Astrocyte of the cerebellum (primary cell): Measurements from ENCODE around the gene ARFGAP2.

Experiments
- DNase-seq: peaks from one replicate; pipeline ENCODE4 v3.0.0-alpha.2; 2011; ENCODE audit warnings: low read depth
- H3K4me3 ChIP-seq: 2 replicates; pipeline ENCODE4 v1.5.1; 2011; ENCODE audit warnings: mild to moderate bottlenecking, low read depth, low read length, moderate library complexity
- CTCF ChIP-seq: IDR thresholded peaks from 2 replicates; pipeline ENCODE4 v1.5.1; 2012; ENCODE audit warnings: low read length, low read depth, moderate library complexity, mild to moderate bottlenecking; ENCODE audit errors: missing control alignments
- in situ Hi-C: cut with HindIII; loops from 2 replicates; pipeline ENCODE4 v1.10.0; 2017; ENCODE audit warnings: low sequenced_read_pairs

The ARFGAP2 gene

GRCh38 chr11:47143322-47143721 is 33.4 kb downstream of the ARFGAP2 start:
- in situ Hi-C loops, result no loop called here
- DNase-seq, result no peak
- no peak for TF ChIP-seq CTCF
- no peak overlapping the region for H3K4me3 ChIP-seq

- H3K4me3 ChIP-seq, result no peak overlapping the region
- in situ Hi-C loops, result no loop called here
- DNase-seq, result no peak
- TF ChIP-seq CTCF, result no peak
Observed at GRCh38 chr11:47139878-47140277, 36.8 kb downstream of the ARFGAP2 start.

- DNase-seq, result no peak
- no peak for TF ChIP-seq CTCF
- in situ Hi-C loops, result no loop called here
- H3K4me3 ChIP-seq, result no peak overlapping the region
Observed at GRCh38 chr11:47137476-47137875, 39.2 kb downstream of the ARFGAP2 start.

- DNase-seq, result no peak
- in situ Hi-C loops, result no loop called here
- no peak overlapping the region for H3K4me3 ChIP-seq
- no peak for TF ChIP-seq CTCF
Observed at GRCh38 chr11:47136921-47137320, 39.8 kb downstream of the ARFGAP2 start.

GRCh38 chr11:47136327-47136726 is 40.4 kb downstream of the ARFGAP2 start:
- TF ChIP-seq CTCF, result no peak
- in situ Hi-C loops, result no loop called here
- no peak overlapping the region for H3K4me3 ChIP-seq
- DNase-seq, result no peak

GRCh38 chr11:47132981-47133380 is 43.7 kb downstream of the ARFGAP2 start:
- TF ChIP-seq CTCF, result no peak
- in situ Hi-C loops, result no loop called here

GRCh38 chr11:47132490-47132889 is 44.2 kb downstream of the ARFGAP2 start:
- H3K4me3 ChIP-seq, result no peak overlapping the region
- DNase-seq, result no peak
- in situ Hi-C loops, result no loop called here
- TF ChIP-seq CTCF, result no peak

More at GRCh38 chr11:47132981-47133380, 43.7 kb downstream of the ARFGAP2 start:
- DNase-seq, result no peak
- no peak overlapping the region for H3K4me3 ChIP-seq
